Panc1 (cell line): ENCODE measurements around the gene VIM. TPM values are rescaled to one million over a fixed set of nuclear protein-coding genes. Genes with fewer than 3 reads are reported as not detected.
A peak's percentile ranks its signal among the peaks of the same experiment; 100 is the strongest.

ENCODE experiments used
- ATAC-seq: fragments of 200-7000 bp; cut with Tn5 transposase; 2 replicates; pipeline ENCODE4 v1.9.1; 2020; ENCODE audit warnings: mild to moderate bottlenecking, moderate library complexity
- BruUV-seq: library from RNA; stranded (reverse); fragments of 400-500 nt; replicated peaks from 2 replicates; lab custom pipeline; 2021; lab: Mats Ljungman, UMichigan
- CTCF ChIA-PET: fragments of 300-600 bp; sonication (Branson Sonifier 250); formaldehyde crosslinking; loops from one replicate; lab custom pipeline; 2022; ENCODE audit warnings: antibody characterized with exemption; lab: Charles Lee
- POLR2A ChIA-PET: fragments of 300-600 bp; sonication (Branson Sonifier 250); formaldehyde crosslinking; loops from one replicate; lab custom pipeline; 2022; ENCODE audit warnings: antibody characterized with exemption; lab: Charles Lee
- DNase-seq: peaks from one replicate; pipeline ENCODE4 v3.0.0-alpha.2; 2010; ENCODE audit warnings: low read depth, low spot score
- H3K27ac ChIP-seq: 2 replicates; pipeline ENCODE4 v1.5.1; 2011; ENCODE audit warnings: mild to moderate bottlenecking, low read length, inconsistent platforms
- H3K27me3 ChIP-seq: fragments of 200-500 bp; sonication (Bioruptor generic); 2 replicates; pipeline ENCODE4 v1.6.0; 2014; ENCODE audit warnings: low read length, inconsistent platforms; ENCODE audit not compliant: control insufficient read depth, insufficient read depth
- H3K36me3 ChIP-seq: fragments of 200-500 bp; sonication (Bioruptor generic); 2 replicates; pipeline ENCODE4 v1.5.1; 2014; ENCODE audit warnings: inconsistent platforms, mild to moderate bottlenecking, low read length, moderate library complexity; ENCODE audit not compliant: control insufficient read depth, insufficient read depth
- H3K4me1 ChIP-seq: 2 replicates; pipeline ENCODE4 v1.5.1; 2011; ENCODE audit warnings: inconsistent platforms, mild to moderate bottlenecking, low read length, moderate library complexity; ENCODE audit not compliant: control insufficient read depth, insufficient read depth
- H3K4me3 ChIP-seq, 2 experiments: 2 replicates each; pipeline ENCODE4 v1.5.1; 2011 to 2012; ENCODE audit warnings: low read depth in 2 of 2, low read length in 2 of 2, mild to moderate bottlenecking in 2 of 2, inconsistent platforms in 1 of 2, moderate library complexity in 1 of 2
- H3K9me3 ChIP-seq: fragments of 200-500 bp; sonication (Bioruptor generic); 2 replicates; pipeline ENCODE4 v1.5.1; 2014; ENCODE audit warnings: low read depth, mild to moderate bottlenecking, inconsistent platforms, low read length, moderate library complexity; ENCODE audit not compliant: control insufficient read depth, insufficient read depth
- POLR2AphosphoS5 ChIP-seq: IDR thresholded peaks from 2 replicates; pipeline ENCODE4 v1.6.1; 2012; ENCODE audit warnings: mild to moderate bottlenecking, low read depth, low read length, moderate library complexity
- REST ChIP-seq, 2 experiments: IDR thresholded peaks; 2 replicates each; pipeline ENCODE4 v1.6.1; 2011 to 2012; ENCODE audit warnings: low read depth in 2 of 2, control low read depth in 1 of 2, low read length in 1 of 2, mild to moderate bottlenecking in 1 of 2, moderate library complexity in 1 of 2; ENCODE audit not compliant: insufficient read depth in 1 of 2
- SIN3A ChIP-seq: IDR thresholded peaks from 2 replicates; pipeline ENCODE4 v1.6.1; 2012; ENCODE audit warnings: low read depth, mild to moderate bottlenecking, low read length, moderate library complexity, borderline replicate concordance; ENCODE audit not compliant: insufficient read depth
- TCF7L2 ChIP-seq: IDR thresholded peaks from 2 replicates; pipeline ENCODE4 v1.6.1; 2011; ENCODE audit warnings: mild to moderate bottlenecking, low read depth, low read length, inconsistent platforms
- in situ Hi-C: cut with HindIII; loops from 2 replicates; pipeline ENCODE4 v1.10.0; 2016; ENCODE audit warnings: low sequenced_read_pairs, low pct_unique_long_range_greater_than_20kb
- intact Hi-C: fragments of 100-400 bp; cut with micrococcal nuclease; formaldehyde crosslinking; loops from one replicate; pipeline ENCODE4 v1.10.0; 2022; ENCODE audit not compliant: unreplicated experiment
- total RNA-seq: library from RNA; stranded (reverse); gene quantifications from one replicate; pipeline ENCODE4 v1.2.1, GENCODE V29; 2021; ENCODE audit not compliant: unreplicated experiment
- TF ChIP-seq, protein P1 (sequence below): fragments of 450-650 bp; IDR thresholded peaks from 2 replicates; pipeline ENCODE4 v1.5.1; 2017; ENCODE audit warnings: mild to moderate bottlenecking

VIM gene
- total RNA-seq, 1 experiment from 2014 or later, result 3,436 TPM

DNA sequence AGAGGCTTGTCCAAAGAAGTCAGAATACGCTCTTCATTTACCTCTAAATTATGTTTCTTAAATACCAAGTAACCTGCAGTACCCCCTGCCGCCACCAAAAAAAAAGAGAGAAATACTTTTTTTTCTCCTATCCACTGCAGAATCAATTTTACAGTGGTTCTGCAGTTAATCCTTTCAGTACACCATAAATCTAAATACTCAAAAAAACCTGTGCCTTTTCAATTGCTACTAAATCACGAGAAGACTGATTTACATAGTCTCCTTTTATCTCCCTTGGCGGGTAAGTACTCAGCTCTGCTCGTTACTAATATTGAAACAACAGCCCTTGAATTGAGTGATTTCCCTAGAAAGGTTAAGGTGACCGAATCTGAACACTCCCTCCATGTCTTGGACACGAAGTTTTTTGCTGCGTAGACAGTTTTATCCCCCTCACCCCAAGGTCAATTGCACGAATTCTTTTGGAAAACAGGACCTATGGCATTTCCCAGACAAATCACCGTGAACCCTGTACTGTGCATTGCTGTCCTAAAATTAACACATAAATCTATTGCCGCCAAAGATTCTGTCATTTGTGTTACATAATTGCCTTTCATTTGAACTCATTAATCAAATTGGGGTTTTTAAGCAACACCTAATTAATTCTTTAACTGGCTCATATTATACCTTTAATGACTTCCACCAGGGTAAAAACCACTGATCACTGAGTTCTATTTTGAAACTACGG is 512 bp upstream of the VIM start:
- ATAC-seq, result no peak
- in situ Hi-C loops (no loop called here), intact Hi-C loops (loop anchor here (10.0 kb wide), 1 partner anchor 163 kb away; no protein-coding TSS in a partner anchor)
- peak overlapping the region; percentile 96 for H3K27ac ChIP-seq
- DNase-seq, result no peak
- ChIA-PET POLR2A (interaction anchor here (0.7 to 1.7 kb wide), 3 partner anchors 11 to 28 kb away, joined by 3 to 7 read pairs (median 5); no protein-coding TSS in a partner anchor), CTCF (no interaction called here)
- H3K36me3 ChIP-seq, result peaks cover 16% of the 10 kb centered on the region
- peaks cover 26% of the 10 kb centered on the region for H3K4me1 ChIP-seq
- H3K27me3 ChIP-seq, result no peaks in the 10 kb centered on the region
- H3K4me3 ChIP-seq, result peak overlapping the region; percentile 64 to 88
- TF ChIP-seq SIN3A (no peak), POLR2AphosphoS5 (no peak), REST (IDR thresholded peaks at IDR 0.05; ENCODE audit: insufficient read depth in 1 of 2, low read depth in 2 of 2, low read length in 1 of 2) (no peak), TCF7L2 (no peak)
- TF ChIP-seq, protein P1, sequence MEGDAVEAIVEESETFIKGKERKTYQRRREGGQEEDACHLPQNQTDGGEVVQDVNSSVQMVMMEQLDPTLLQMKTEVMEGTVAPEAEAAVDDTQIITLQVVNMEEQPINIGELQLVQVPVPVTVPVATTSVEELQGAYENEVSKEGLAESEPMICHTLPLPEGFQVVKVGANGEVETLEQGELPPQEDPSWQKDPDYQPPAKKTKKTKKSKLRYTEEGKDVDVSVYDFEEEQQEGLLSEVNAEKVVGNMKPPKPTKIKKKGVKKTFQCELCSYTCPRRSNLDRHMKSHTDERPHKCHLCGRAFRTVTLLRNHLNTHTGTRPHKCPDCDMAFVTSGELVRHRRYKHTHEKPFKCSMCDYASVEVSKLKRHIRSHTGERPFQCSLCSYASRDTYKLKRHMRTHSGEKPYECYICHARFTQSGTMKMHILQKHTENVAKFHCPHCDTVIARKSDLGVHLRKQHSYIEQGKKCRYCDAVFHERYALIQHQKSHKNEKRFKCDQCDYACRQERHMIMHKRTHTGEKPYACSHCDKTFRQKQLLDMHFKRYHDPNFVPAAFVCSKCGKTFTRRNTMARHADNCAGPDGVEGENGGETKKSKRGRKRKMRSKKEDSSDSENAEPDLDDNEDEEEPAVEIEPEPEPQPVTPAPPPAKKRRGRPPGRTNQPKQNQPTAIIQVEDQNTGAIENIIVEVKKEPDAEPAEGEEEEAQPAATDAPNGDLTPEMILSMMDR, result peak; percentile 32; the same call in 1 of the 2 replicates
- no peaks in the 10 kb centered on the region; the same call in 1 of the 2 replicates for H3K9me3 ChIP-seq
- BruUV-seq, result TSS peak; percentile 87

DNA sequence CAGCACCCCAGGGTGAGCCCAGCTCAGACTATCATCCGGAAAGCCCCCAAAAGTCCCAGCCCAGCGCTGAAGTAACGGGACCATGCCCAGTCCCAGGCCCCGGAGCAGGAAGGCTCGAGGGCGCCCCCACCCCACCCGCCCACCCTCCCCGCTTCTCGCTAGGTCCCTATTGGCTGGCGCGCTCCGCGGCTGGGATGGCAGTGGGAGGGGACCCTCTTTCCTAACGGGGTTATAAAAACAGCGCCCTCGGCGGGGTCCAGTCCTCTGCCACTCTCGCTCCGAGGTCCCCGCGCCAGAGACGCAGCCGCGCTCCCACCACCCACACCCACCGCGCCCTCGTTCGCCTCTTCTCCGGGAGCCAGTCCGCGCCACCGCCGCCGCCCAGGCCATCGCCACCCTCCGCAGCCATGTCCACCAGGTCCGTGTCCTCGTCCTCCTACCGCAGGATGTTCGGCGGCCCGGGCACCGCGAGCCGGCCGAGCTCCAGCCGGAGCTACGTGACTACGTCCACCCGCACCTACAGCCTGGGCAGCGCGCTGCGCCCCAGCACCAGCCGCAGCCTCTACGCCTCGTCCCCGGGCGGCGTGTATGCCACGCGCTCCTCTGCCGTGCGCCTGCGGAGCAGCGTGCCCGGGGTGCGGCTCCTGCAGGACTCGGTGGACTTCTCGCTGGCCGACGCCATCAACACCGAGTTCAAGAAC is 1.1 kb downstream of the VIM start:
- H3K27me3 ChIP-seq, result no peaks in the 10 kb centered on the region
- peak overlapping the region; percentile 88 to 89 for H3K4me3 ChIP-seq
- no TSS peak for BruUV-seq
- in situ Hi-C loops, result no loop called here
- ChIA-PET POLR2A (interaction anchor here (0.6 to 1.9 kb wide), 12 partner anchors 14 to 1383 kb away, joined by 3 to 12 read pairs (median 4); no protein-coding TSS in a partner anchor), CTCF (no interaction called here)
- DNase-seq (no peak), ATAC-seq (peak; percentile 62)
- TF ChIP-seq SIN3A (peak; percentile 92; the same call in 1 of the 2 replicates), TCF7L2 (no peak; the same call in 1 of the 2 replicates), REST (IDR thresholded peaks at IDR 0.05; ENCODE audit: insufficient read depth in 1 of 2, low read depth in 2 of 2, low read length in 1 of 2) (no peak; a peak in 1 of 4 replicates), POLR2AphosphoS5 (peak; percentile 91)
- TF ChIP-seq, protein P1, result peak; percentile 20; the same call in 1 of the 2 replicates
- no peaks in the 10 kb centered on the region for H3K9me3 ChIP-seq
- H3K36me3 ChIP-seq, result peaks cover 21% of the 10 kb centered on the region
- peaks cover 26% of the 10 kb centered on the region for H3K4me1 ChIP-seq
- intact Hi-C loops, result loop anchor here (10.0 kb wide), 1 partner anchor 164 kb away; no protein-coding TSS in a partner anchor
- H3K27ac ChIP-seq, result peak overlapping the region; percentile 96
